Endodermal cell (in vitro differentiated cells): ENCODE data around the gene CARS2. TPM values are rescaled to one million over a fixed set of nuclear protein-coding genes. Genes with fewer than 3 reads are reported as not detected.

Source experiments
- DNase-seq: peaks from one replicate; pipeline ENCODE4 v3.0.0-alpha.2; 2017
- H3K27ac ChIP-seq: 2 replicates; pipeline ENCODE4 v1.5.1; 2013; ENCODE audit warnings: mild to moderate bottlenecking, low read depth, low read length, moderate library complexity
- H3K27me3 ChIP-seq: 2 replicates; pipeline ENCODE4 v1.6.1; 2013; ENCODE audit warnings: mild to moderate bottlenecking, low read length, moderate library complexity; ENCODE audit not compliant: insufficient read depth, control insufficient read depth, poor library complexity, severe bottlenecking
- H3K36me3 ChIP-seq: 2 replicates; pipeline ENCODE4 v1.7.0; 2013; ENCODE audit warnings: mild to moderate bottlenecking, low read length, moderate library complexity; ENCODE audit not compliant: control insufficient read depth, insufficient read depth
- H3K4me1 ChIP-seq: one replicate; pipeline ENCODE4 v1.7.0; 2013; ENCODE audit warnings: low read length; ENCODE audit not compliant: control insufficient read depth, insufficient read depth
- H3K4me3 ChIP-seq: 2 replicates; pipeline ENCODE4 v1.5.1; 2013; ENCODE audit warnings: mild to moderate bottlenecking, low read length, moderate library complexity
- H3K9ac ChIP-seq: 2 replicates; pipeline ENCODE4 v1.6.1; 2013; ENCODE audit warnings: mild to moderate bottlenecking, low read length, moderate library complexity; ENCODE audit not compliant: poor library complexity, severe bottlenecking; ENCODE audit errors: extremely low read depth
- H3K9me3 ChIP-seq: 2 replicates; pipeline ENCODE4 v1.6.1; 2013; ENCODE audit warnings: mild to moderate bottlenecking, low read length, moderate library complexity; ENCODE audit not compliant: control insufficient read depth
- H3K27ac Mint-ChIP-seq: 2 replicates; pipeline ENCODE4 v1.8.0; 2020; ENCODE audit warnings: mixed read lengths
- H3K27me3 Mint-ChIP-seq: 2 replicates; pipeline ENCODE4 v1.8.0; 2021; ENCODE audit warnings: mild to moderate bottlenecking, mixed read lengths; ENCODE audit not compliant: insufficient read depth
- H3K36me3 Mint-ChIP-seq: 2 replicates; pipeline ENCODE4 v1.8.0; 2020; ENCODE audit warnings: low read depth, mixed read lengths
- H3K4me1 Mint-ChIP-seq: 2 replicates; pipeline ENCODE4 v1.8.0; 2020; ENCODE audit warnings: mixed read lengths
- H3K4me3 Mint-ChIP-seq: 2 replicates; pipeline ENCODE4 v1.8.0; 2020; ENCODE audit warnings: mild to moderate bottlenecking, moderate library complexity, mixed read lengths
- H3K9me3 Mint-ChIP-seq: 2 replicates; pipeline ENCODE4 v1.8.0; 2020; ENCODE audit warnings: mild to moderate bottlenecking, mixed read lengths
- WGBS, 2 experiments: methylation state at CpG; one replicate each; pipeline versions ENCODE4 v1.1.5 to v1.1.7; 2013; ENCODE audit warnings: missing lambda C conversion rate in 2 of 2, mixed read lengths in 1 of 2; ENCODE audit not compliant: insufficient coverage in 1 of 2, insufficient read length in 1 of 2; 5-methylcytosine and 5-hydroxymethylcytosine counted together
- total RNA-seq, 2 donors: library from RNA; stranded (reverse); fragmentation: NEBNext Ultra II Directional in 1 of 2; extraction: Animal tissue kit (Norgen Biotek cat#: 25700) in 1 of 2; gene quantifications; 2 replicates in 1 of 2; 3 replicates in 1 of 2; pipeline ENCODE4 v1.2.1, GENCODE V29; 2021
- TF ChIP-seq, protein P1 (sequence below): fragments of 200-600 bp; sonication (generic); conservative IDR thresholded peaks from 2 replicates; pipeline ENCODE4 v1.5.0; 2021; ENCODE audit warnings: antibody characterized with exemption, mild to moderate bottlenecking

The CARS2 gene
- total RNA-seq, 2 donors from 2014 or later: 53.0 to 53.2 TPM

DNA sequence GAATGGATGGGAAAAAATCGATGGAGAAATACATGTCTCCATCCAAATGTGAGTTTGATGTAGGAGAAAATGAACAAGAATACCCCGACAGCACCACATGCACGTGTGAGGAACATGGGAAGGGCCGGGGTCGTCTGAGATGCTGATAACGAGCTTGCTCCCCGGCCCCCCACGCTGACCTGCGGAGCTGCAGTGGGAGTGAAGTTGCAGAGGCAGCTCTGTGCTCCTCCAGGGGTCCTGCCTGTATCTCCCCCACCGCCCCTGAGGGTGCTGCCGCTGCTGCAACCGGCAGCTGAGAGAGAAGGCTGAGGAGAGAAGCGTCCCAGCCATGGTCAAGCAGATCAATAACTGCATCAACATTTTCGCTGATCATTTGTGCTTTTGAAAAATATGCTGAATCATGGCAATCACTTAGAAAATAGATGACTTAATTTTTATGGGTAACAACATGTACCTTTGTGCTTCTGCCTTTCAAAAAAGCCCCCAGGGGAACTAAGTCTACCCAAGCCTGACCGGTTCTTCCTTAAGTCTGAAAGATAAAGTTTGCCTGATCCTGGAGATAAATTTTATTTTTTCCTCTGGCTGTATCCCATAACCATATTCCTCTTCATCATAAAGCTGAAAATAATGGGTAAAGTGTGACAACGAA lies 108.8 kb downstream of the CARS2 start:
- no peak overlapping the region for H3K27ac Mint-ChIP-seq
- H3K36me3 Mint-ChIP-seq: no peaks in the 10 kb centered on the region
- TF ChIP-seq, protein P1, sequence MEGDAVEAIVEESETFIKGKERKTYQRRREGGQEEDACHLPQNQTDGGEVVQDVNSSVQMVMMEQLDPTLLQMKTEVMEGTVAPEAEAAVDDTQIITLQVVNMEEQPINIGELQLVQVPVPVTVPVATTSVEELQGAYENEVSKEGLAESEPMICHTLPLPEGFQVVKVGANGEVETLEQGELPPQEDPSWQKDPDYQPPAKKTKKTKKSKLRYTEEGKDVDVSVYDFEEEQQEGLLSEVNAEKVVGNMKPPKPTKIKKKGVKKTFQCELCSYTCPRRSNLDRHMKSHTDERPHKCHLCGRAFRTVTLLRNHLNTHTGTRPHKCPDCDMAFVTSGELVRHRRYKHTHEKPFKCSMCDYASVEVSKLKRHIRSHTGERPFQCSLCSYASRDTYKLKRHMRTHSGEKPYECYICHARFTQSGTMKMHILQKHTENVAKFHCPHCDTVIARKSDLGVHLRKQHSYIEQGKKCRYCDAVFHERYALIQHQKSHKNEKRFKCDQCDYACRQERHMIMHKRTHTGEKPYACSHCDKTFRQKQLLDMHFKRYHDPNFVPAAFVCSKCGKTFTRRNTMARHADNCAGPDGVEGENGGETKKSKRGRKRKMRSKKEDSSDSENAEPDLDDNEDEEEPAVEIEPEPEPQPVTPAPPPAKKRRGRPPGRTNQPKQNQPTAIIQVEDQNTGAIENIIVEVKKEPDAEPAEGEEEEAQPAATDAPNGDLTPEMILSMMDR: no peak
- peak; percentile 49 for DNase-seq
- H3K4me3 ChIP-seq: no peak overlapping the region
- H3K36me3 ChIP-seq: no peaks in the 10 kb centered on the region
- no peak overlapping the region for H3K27ac ChIP-seq
- peaks cover 17% of the 10 kb centered on the region for H3K4me1 Mint-ChIP-seq
- H3K9me3 ChIP-seq: no peaks in the 10 kb centered on the region
- 77 to 79% methylated on average over 10 to 14 of the region's 16 CpGs for WGBS, 2 experiments
- no peak overlapping the region for H3K9ac ChIP-seq
- H3K4me1 ChIP-seq: no peaks in the 10 kb centered on the region
- H3K27me3 ChIP-seq: no peaks in the 10 kb centered on the region
- H3K4me3 Mint-ChIP-seq: no peak overlapping the region
- H3K9me3 Mint-ChIP-seq: no peaks in the 10 kb centered on the region
- H3K27me3 Mint-ChIP-seq: no peaks in the 10 kb centered on the region

DNA sequence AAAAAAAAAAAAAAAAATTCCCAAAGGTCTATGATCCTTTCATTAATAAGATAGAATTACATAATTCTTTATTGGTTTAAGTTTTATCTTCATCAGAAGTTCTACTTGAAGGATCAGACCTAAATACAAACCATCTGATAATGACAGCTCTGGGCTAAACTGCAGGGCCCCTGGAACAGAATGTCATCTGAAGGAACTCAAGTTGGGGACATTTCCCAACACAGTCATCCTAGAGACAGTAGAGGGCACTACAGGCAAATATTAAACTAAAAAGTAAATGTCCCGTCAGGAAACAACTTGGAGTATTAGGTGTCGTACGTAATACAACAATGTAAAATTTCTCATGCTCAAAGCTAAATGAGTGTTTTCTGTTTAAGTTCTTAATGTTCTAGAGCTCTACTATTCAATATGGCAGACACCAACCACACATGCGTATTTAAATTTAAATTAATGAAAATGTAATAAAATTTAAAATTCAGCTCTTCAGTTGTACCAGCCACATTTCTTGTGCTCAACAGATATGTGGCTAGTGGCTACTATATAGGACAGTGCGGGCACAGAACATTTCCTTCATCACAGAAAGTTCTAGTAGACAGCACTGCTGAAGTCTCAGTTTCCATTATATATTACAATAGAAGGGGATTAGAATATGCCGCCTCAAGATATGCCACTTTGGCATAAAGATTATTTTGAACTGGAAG lies 112.3 kb downstream of the CARS2 start:
- Histone ChIP-seq H3K4me1 (peaks cover 12% of the 10 kb centered on the region), H3K9ac (no peak overlapping the region), H3K27ac (no peak overlapping the region), H3K9me3 (no peaks in the 10 kb centered on the region), H3K27me3 (no peaks in the 10 kb centered on the region), H3K36me3 (no peaks in the 10 kb centered on the region), H3K4me3 (no peak overlapping the region)
- DNase-seq: peak; percentile 47
- TF ChIP-seq, protein P1: peak; percentile 79
- Mint-ChIP-seq H3K27me3 (no peaks in the 10 kb centered on the region), H3K27ac (no peak overlapping the region), H3K4me1 (peaks cover 19% of the 10 kb centered on the region), H3K4me3 (no peak overlapping the region), H3K36me3 (no peaks in the 10 kb centered on the region), H3K9me3 (no peaks in the 10 kb centered on the region)
- 51 to 83% methylated on average over 3 to 5 of the region's 6 CpGs for WGBS, 2 experiments

DNA sequence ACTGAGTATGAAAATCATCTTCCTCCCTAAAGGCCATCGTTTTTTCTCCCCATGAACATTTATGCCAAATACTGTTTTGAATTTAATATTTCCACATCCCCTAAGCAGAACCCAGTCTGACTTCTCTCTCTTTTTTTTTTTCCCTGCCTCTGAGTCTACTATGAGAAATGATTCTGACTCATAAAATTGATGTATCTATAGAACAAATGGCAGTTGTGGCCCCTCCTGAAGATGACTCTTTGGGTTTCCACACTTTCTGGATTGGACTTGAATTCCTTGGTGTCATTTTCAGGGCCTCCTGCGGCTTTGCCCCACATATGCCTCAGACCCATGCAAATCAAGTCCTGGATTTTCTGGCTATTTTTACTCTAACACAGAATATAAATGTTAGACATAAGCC lies 113.3 kb downstream of the CARS2 start:
- TF ChIP-seq, protein P1: no peak
- Mint-ChIP-seq H3K36me3 (no peaks in the 10 kb centered on the region), H3K27ac (no peak overlapping the region), H3K9me3 (no peaks in the 10 kb centered on the region), H3K4me3 (no peak overlapping the region), H3K4me1 (peaks cover 18% of the 10 kb centered on the region), H3K27me3 (no peaks in the 10 kb centered on the region)
- Histone ChIP-seq H3K9me3 (no peaks in the 10 kb centered on the region), H3K27ac (no peak overlapping the region), H3K4me1 (peaks cover 12% of the 10 kb centered on the region), H3K27me3 (no peaks in the 10 kb centered on the region), H3K4me3 (no peak overlapping the region), H3K36me3 (no peaks in the 10 kb centered on the region), H3K9ac (no peak overlapping the region)
- 96 to 100% methylated on average over 2 of the region's 2 CpGs for WGBS, 2 experiments
- DNase-seq: peak; percentile 25

Other genes with a start within 250 kb of the CARS2 start
- 10 to 100 TPM; 12.6 to 14.2 TPM for gene RAB20, start 144.4 kb downstream of the CARS2 start, total RNA-seq
- gene NAXD, start 90.6 kb downstream of the CARS2 start, total RNA-seq: 10 to 100 TPM; 31.3 to 33.4 TPM
- gene ING1, start 7.6 kb upstream of the CARS2 start, total RNA-seq: 10 to 100 TPM; 23.2 to 23.6 TPM
- 100 to 1,000 TPM; 148 to 182 TPM for gene ANKRD10, start 209.0 kb upstream of the CARS2 start, total RNA-seq